SU-DHL-6 (cell line): ENCODE data around the gene KCNE4.

Experiments
- H2AFZ ChIP-seq: fragments of 200-600 bp; sonication (generic); 2 replicates; pipeline ENCODE4 v1.6.1; 2014; ENCODE audit warnings: low read depth, mild to moderate bottlenecking, moderate library complexity, mixed read lengths, antibody characterized with exemption, low read length; ENCODE audit not compliant: severe bottlenecking
- H3F3A ChIP-seq: fragments of 200-600 bp; shearing (Covaris generic); 2 replicates; pipeline ENCODE4 v1.6.0; 2016; ENCODE audit warnings: antibody characterized with exemption, mild to moderate bottlenecking; ENCODE audit not compliant: insufficient read depth
- H3K27ac ChIP-seq: fragments of 200-600 bp; sonication (generic); 2 replicates; pipeline ENCODE4 v1.5.1; 2016; ENCODE audit warnings: low read depth, mild to moderate bottlenecking, low read length, moderate library complexity, mixed read lengths
- H3K27me3 ChIP-seq: fragments of 200-600 bp; sonication (generic), shearing (Covaris generic); 2 replicates; pipeline ENCODE4 v1.6.0; 2014; ENCODE audit warnings: mild to moderate bottlenecking, low read length
- H3K36me3 ChIP-seq: fragments of 200-600 bp; sonication (generic); 2 replicates; pipeline ENCODE4 v1.6.1; 2014; ENCODE audit warnings: mild to moderate bottlenecking, low read length, mixed read lengths
- H3K4me2 ChIP-seq: fragments of 300-600, 200-600 bp; shearing (Covaris generic), sonication (generic); 2 replicates; pipeline ENCODE4 v1.6.0; 2014; ENCODE audit warnings: low read length, low read depth, mild to moderate bottlenecking; ENCODE audit not compliant: poor library complexity, severe bottlenecking
- H3K4me3 ChIP-seq: fragments of 200-600 bp; sonication (generic); 2 replicates; pipeline ENCODE4 v1.5.1; 2014; ENCODE audit warnings: antibody characterized with exemption, low read length, mild to moderate bottlenecking, mixed read lengths; ENCODE audit not compliant: insufficient read depth, poor library complexity, severe bottlenecking
- H3K79me2 ChIP-seq: fragments of 200-600 bp; sonication (generic); 2 replicates; pipeline ENCODE4 v1.6.1; 2014; ENCODE audit warnings: mild to moderate bottlenecking, low read length, moderate library complexity; ENCODE audit not compliant: insufficient read depth
- H3K9ac ChIP-seq: fragments of 200-600 bp; sonication (generic); 2 replicates; pipeline ENCODE4 v1.7.0; 2014; ENCODE audit warnings: mild to moderate bottlenecking, low read length
- H3K9me2 ChIP-seq: fragments of 200-600 bp; sonication (generic); replicated peaks from 2 replicates; pipeline ENCODE4 v1.6.1; 2014; ENCODE audit warnings: low read length; ENCODE audit not compliant: insufficient read depth
- H3K9me3 ChIP-seq: fragments of 200-600 bp; sonication (generic); 2 replicates; pipeline ENCODE4 v1.6.1; 2014; ENCODE audit warnings: low read length, mixed read lengths; ENCODE audit not compliant: insufficient read depth
- H4K20me1 ChIP-seq: fragments of 200-600 bp; sonication (generic); 2 replicates; pipeline ENCODE4 v1.6.1; 2014; ENCODE audit warnings: low read depth, mild to moderate bottlenecking, antibody characterized with exemption, low read length, moderate library complexity, mixed read lengths
- EZH2phosphoT487 ChIP-seq: fragments of 200-600 bp; sonication (generic), shearing (Covaris generic); conservative IDR thresholded peaks from 2 replicates; pipeline ENCODE4 v1.6.1; 2018; ENCODE audit warnings: mild to moderate bottlenecking, antibody characterized with exemption, low read length, moderate library complexity, mixed read lengths
- TF ChIP-seq, protein P1 (sequence below): fragments of 200-600 bp; sonication (generic); IDR thresholded peaks from one replicate; pipeline ENCODE4 v1.5.1; 2017; ENCODE audit warnings: antibody characterized with exemption, mild to moderate bottlenecking, low read length, moderate library complexity; ENCODE audit not compliant: insufficient read depth, poor library complexity, severe bottlenecking

KCNE4 gene

DNA sequence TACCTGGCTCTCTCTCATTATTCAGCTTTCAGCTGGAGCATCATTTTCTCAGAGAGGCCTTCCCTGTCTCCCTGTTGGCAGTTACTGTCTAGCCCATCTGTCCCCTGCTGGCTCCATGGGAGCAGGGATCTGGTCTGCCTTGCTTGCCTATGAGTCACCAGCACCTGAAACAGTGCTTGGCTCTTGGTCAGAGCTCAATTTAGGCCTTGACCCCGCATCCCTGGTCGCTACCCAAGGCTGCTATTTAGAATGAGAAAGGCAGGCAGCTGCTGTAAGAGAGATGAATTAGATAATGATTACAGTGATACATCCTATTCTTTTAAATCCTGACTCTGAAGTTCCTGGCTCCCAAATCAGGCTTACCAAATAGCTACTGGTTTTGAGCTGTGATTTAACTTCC lies 32.9 kb downstream of the KCNE4 start:
- Histone ChIP-seq H3K9me3 (no peaks in the 10 kb centered on the region), H3K4me3 (no peak overlapping the region), H3K36me3 (no peaks in the 10 kb centered on the region), H3F3A (no peaks in the 10 kb centered on the region), H2AFZ (no peak overlapping the region), H3K79me2 (no peaks in the 10 kb centered on the region), H3K27me3 (no peaks in the 10 kb centered on the region), H3K27ac (no peak overlapping the region), H3K4me2 (no peak overlapping the region), H4K20me1 (no peaks in the 10 kb centered on the region), H3K9ac (no peak overlapping the region), H3K9me2 (no peaks in the 10 kb centered on the region)
- no peak for TF ChIP-seq EZH2phosphoT487
- TF ChIP-seq, protein P1, sequence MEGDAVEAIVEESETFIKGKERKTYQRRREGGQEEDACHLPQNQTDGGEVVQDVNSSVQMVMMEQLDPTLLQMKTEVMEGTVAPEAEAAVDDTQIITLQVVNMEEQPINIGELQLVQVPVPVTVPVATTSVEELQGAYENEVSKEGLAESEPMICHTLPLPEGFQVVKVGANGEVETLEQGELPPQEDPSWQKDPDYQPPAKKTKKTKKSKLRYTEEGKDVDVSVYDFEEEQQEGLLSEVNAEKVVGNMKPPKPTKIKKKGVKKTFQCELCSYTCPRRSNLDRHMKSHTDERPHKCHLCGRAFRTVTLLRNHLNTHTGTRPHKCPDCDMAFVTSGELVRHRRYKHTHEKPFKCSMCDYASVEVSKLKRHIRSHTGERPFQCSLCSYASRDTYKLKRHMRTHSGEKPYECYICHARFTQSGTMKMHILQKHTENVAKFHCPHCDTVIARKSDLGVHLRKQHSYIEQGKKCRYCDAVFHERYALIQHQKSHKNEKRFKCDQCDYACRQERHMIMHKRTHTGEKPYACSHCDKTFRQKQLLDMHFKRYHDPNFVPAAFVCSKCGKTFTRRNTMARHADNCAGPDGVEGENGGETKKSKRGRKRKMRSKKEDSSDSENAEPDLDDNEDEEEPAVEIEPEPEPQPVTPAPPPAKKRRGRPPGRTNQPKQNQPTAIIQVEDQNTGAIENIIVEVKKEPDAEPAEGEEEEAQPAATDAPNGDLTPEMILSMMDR = no peak

DNA sequence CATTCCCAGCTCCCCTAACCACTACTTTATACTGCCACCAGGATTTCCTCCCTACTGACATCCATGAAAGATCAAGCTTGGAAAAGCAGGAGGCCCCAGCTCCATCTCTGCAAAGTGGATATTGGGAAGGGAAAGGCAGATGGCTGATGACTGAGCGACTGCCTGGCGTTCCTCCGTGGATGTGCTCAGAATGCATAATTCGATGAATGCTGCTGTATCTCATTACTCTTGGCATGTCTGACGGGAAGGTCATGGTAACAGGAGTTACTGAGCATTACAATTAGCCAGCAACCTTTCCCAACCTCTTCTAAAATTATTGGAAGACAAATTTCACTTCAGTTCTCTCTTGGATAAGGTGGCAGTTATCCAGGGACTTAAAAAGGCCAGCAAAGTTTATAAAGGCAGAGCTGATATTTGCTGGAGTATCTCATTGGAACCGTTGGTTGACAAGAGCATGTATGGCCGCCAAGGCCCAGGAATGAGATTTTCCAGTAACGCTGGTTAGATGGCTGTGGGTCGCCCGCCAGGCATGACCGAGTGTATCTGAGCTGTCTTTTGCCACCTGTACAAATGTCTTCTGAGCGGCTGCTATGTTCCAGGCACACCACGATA lies 34.5 kb downstream of the KCNE4 start:
- H3K4me3 ChIP-seq = no peak overlapping the region
- no peaks in the 10 kb centered on the region for H3K79me2 ChIP-seq
- H3K9ac ChIP-seq = no peak overlapping the region
- no peaks in the 10 kb centered on the region for H4K20me1 ChIP-seq
- no peak overlapping the region for H3K4me2 ChIP-seq
- H3F3A ChIP-seq = no peaks in the 10 kb centered on the region
- no peaks in the 10 kb centered on the region for H3K36me3 ChIP-seq
- H3K27me3 ChIP-seq = no peaks in the 10 kb centered on the region
- no peak overlapping the region for H2AFZ ChIP-seq
- H3K27ac ChIP-seq = no peak overlapping the region
- no peaks in the 10 kb centered on the region for H3K9me2 ChIP-seq
- no peak for TF ChIP-seq EZH2phosphoT487
- TF ChIP-seq, protein P1 = no peak
- H3K9me3 ChIP-seq = no peaks in the 10 kb centered on the region

GRCh38 chr2:223087466-223087865 lies 35.5 kb downstream of the KCNE4 start:
- H4K20me1 ChIP-seq = no peaks in the 10 kb centered on the region
- TF ChIP-seq EZH2phosphoT487 = no peak
- TF ChIP-seq, protein P1 = no peak
- H3K79me2 ChIP-seq = no peaks in the 10 kb centered on the region

More at GRCh38 chr2:223087466-223087865, 35.5 kb downstream of the KCNE4 start:
- H2AFZ ChIP-seq = no peak overlapping the region
- no peak overlapping the region for H3K9ac ChIP-seq
- no peak overlapping the region for H3K4me3 ChIP-seq
- H3F3A ChIP-seq = no peaks in the 10 kb centered on the region
- no peaks in the 10 kb centered on the region for H3K9me2 ChIP-seq
- no peak overlapping the region for H3K27ac ChIP-seq
- H3K4me2 ChIP-seq = no peak overlapping the region
- no peaks in the 10 kb centered on the region for H3K9me3 ChIP-seq
- no peaks in the 10 kb centered on the region for H3K36me3 ChIP-seq
- H3K27me3 ChIP-seq = no peaks in the 10 kb centered on the region
